K562 (cell line): ENCODE measurements around the gene HMGCL.

Experiments
- CTCF ChIP-seq, 3 experiments: IDR thresholded peaks in 2 of 3; conservative IDR thresholded peaks in 1 of 3; 2 replicates each; pipeline ENCODE4 v1.5.1; 2011 to 2012; ENCODE audit warnings: low read length in 3 of 3, mild to moderate bottlenecking in 3 of 3, control low read depth in 2 of 3, improper control_type of control experiment in 1 of 3, inconsistent platforms in 1 of 3, low read depth in 1 of 3, mixed read lengths in 1 of 3, moderate library complexity in 1 of 3; ENCODE audit not compliant: insufficient read depth in 2 of 3
- EP300 ChIP-seq: IDR thresholded peaks from 2 replicates; pipeline ENCODE4 v1.6.1; 2012; ENCODE audit warnings: low read length, improper control_type of control experiment
- EP400 ChIP-seq: fragments of 450-650 bp; IDR thresholded peaks from 2 replicates; pipeline ENCODE4 v1.6.1; 2017; ENCODE audit warnings: antibody characterized with exemption, mild to moderate bottlenecking, moderate library complexity
- FOXO4 ChIP-seq: fragments of 450-650 bp; formaldehyde crosslinking; IDR thresholded peaks from 2 replicates; pipeline ENCODE4 v1.4.0; 2020; ENCODE audit warnings: mild to moderate bottlenecking, moderate library complexity
- GABPB1 ChIP-seq: sonication (generic); formaldehyde crosslinking; IDR thresholded peaks from 2 replicates; pipeline ENCODE4 v1.8.0; 2022; ENCODE audit warnings: mild to moderate bottlenecking, missing genetic modification reagents
- HDAC8 ChIP-seq: fragments of 450-650 bp; IDR thresholded peaks from 2 replicates; pipeline ENCODE4 v1.6.1; 2016; ENCODE audit warnings: mild to moderate bottlenecking, missing genetic modification characterization, moderate library complexity, missing compliant biosample characterization
- HINFP ChIP-seq: fragments of 450-650 bp; conservative IDR thresholded peaks from 2 replicates; pipeline ENCODE4 v1.6.1; 2016; ENCODE audit warnings: missing genetic modification characterization, low read depth, mild to moderate bottlenecking, control low read depth, missing compliant biosample characterization
- IRF1 ChIP-seq: sonication (generic); formaldehyde crosslinking; IDR thresholded peaks from 2 replicates; pipeline ENCODE4 v1.8.0; 2022; ENCODE audit warnings: missing genetic modification reagents, mild to moderate bottlenecking, borderline replicate concordance
- NFATC3 ChIP-seq: fragments of 450-650 bp; IDR thresholded peaks from 2 replicates; pipeline ENCODE4 v1.6.1; 2017; ENCODE audit warnings: mild to moderate bottlenecking
- NFE2L1 ChIP-seq: fragments of 450-650 bp; IDR thresholded peaks from 2 replicates; pipeline ENCODE4 v1.6.1; 2016; ENCODE audit warnings: missing genetic modification characterization, low read depth, mild to moderate bottlenecking, missing compliant biosample characterization, moderate library complexity, borderline replicate concordance
- POLR2A ChIP-seq: fragments of 450-650 bp; conservative IDR thresholded peaks from 2 replicates; pipeline ENCODE4 v1.6.1; 2016
- PRMT5 ChIP-seq: sonication (generic); formaldehyde crosslinking; IDR thresholded peaks from 2 replicates; pipeline ENCODE4 v1.5.0; 2020; ENCODE audit warnings: missing genetic modification reagents
- TBL1XR1 ChIP-seq, 2 experiments: IDR thresholded peaks; 2 replicates each; pipeline ENCODE4 v1.6.1; 2012; ENCODE audit warnings: improper control_type of control experiment in 2 of 2, low read length in 2 of 2, mild to moderate bottlenecking in 1 of 2
- TEAD1 ChIP-seq, 2 experiments: fragments of 450-650 bp in 1 of 2; sonication (generic) in 1 of 2; formaldehyde crosslinking; IDR thresholded peaks; 2 replicates each; pipeline versions ENCODE4 v1.4.0 to v1.8.0; 2020 to 2022; ENCODE audit warnings: mild to moderate bottlenecking in 2 of 2, missing genetic modification reagents in 1 of 2

GRCh38 chr1:23801338-23801748 is 23.9 kb downstream of the HMGCL start:
- TF ChIP-seq HDAC8 (tag) (no peak), EP300 (no peak), POLR2A (no peak), IRF1 (CRISPR knock-in tag) (no peak), TEAD1 (CRISPR knock-in tag; IDR thresholded peaks at IDR 0.05) (no peak), TBL1XR1 (IDR thresholded peaks at IDR 0.05; ENCODE audit: low read length in 2 of 2) (no peak), NFE2L1 (no peak), PRMT5 (CRISPR knock-in tag) (no peak), GABPB1 (CRISPR knock-in tag) (no peak), EP400 (no peak), NFATC3 (no peak), CTCF (IDR thresholded peaks at IDR 0.05 in 2 of 3, conservative IDR thresholded peaks at IDR 0.05 in 1 of 3; ENCODE audit: insufficient read depth in 2 of 3, low read depth in 1 of 3, low read length in 3 of 3) (no peak), HINFP (tag) (no peak), FOXO4 (CRISPR knock-in tag) (no peak)
